T-helper 17 cell (primary cell): Measurements from ENCODE around the gene ZG16B. TPM values are rescaled to one million over a fixed set of nuclear protein-coding genes. Genes with fewer than 3 reads are reported as not detected.
A peak's percentile ranks its signal among the peaks of the same experiment; 100 is the strongest.

Source experiments
- ATAC-seq: fragments of 150-1000 bp; cut with Tn5 transposase; 2 replicates; pipeline ENCODE4 v1.10.0; 2021; ENCODE audit warnings: mild to moderate bottlenecking, moderate library complexity
- DNase-seq, 3 donors: peaks; one replicate each; pipeline versions ENCODE4 v3.0.0 to v3.0.0-alpha.2; 2020 to 2021
- H3K9me3 ChIP-seq: one replicate; pipeline ENCODE4 v1.7.0; 2013; ENCODE audit warnings: low read length, mild to moderate bottlenecking; ENCODE audit not compliant: control insufficient read depth, poor library complexity, severe bottlenecking
- H3K27ac Mint-ChIP-seq: one replicate; pipeline ENCODE4 v1.8.0; 2022; ENCODE audit warnings: mild to moderate bottlenecking, moderate library complexity, mixed read lengths
- H3K27me3 Mint-ChIP-seq: one replicate; pipeline ENCODE4 v1.8.0; 2022; ENCODE audit warnings: mixed read lengths
- H3K36me3 Mint-ChIP-seq: one replicate; pipeline ENCODE4 v1.8.0; 2022; ENCODE audit warnings: low read depth, mixed read lengths
- H3K4me1 Mint-ChIP-seq: one replicate; pipeline ENCODE4 v1.8.0; 2022; ENCODE audit warnings: mild to moderate bottlenecking, mixed read lengths
- H3K4me3 Mint-ChIP-seq: one replicate; pipeline ENCODE4 v1.8.0; 2022; ENCODE audit warnings: mild to moderate bottlenecking, moderate library complexity, mixed read lengths
- total RNA-seq, 4 donors: library from RNA in 2 of 4; stranded (reverse) in 2 of 4; gene quantifications; one replicate each; pipeline ENCODE4 v1.2.3 and lab custom pipeline; 2022 to 2026

The ZG16B gene
- total RNA-seq, 2 donors from 2014 or later = not detected

GRCh38 chr16:2852731-2853507 lies 22.8 kb downstream of the ZG16B start:
- Mint-ChIP-seq H3K36me3 (peaks cover 2% of the 10 kb centered on the region), H3K4me1 (peaks cover 10% of the 10 kb centered on the region), H3K4me3 (no peak overlapping the region), H3K27me3 (peaks cover 7% of the 10 kb centered on the region), H3K27ac (no peak overlapping the region)
- ATAC-seq (no peak), DNase-seq (no peak)
- H3K9me3 ChIP-seq = no peaks in the 10 kb centered on the region

- peaks cover 2% of the 10 kb centered on the region for H3K36me3 Mint-ChIP-seq
- no peak overlapping the region for H3K4me3 Mint-ChIP-seq
- no peak overlapping the region for H3K27ac Mint-ChIP-seq
- peaks cover 7% of the 10 kb centered on the region for H3K27me3 Mint-ChIP-seq
- H3K4me1 Mint-ChIP-seq = peaks cover 10% of the 10 kb centered on the region
- no peak for DNase-seq
- ATAC-seq = no peak
- no peaks in the 10 kb centered on the region for H3K9me3 ChIP-seq
Measured at GRCh38 chr16:2853531-2854073, 23.5 kb downstream of the ZG16B start.

- Mint-ChIP-seq H3K4me1 (peaks cover 8% of the 10 kb centered on the region), H3K36me3 (peaks cover 2% of the 10 kb centered on the region), H3K27me3 (no peaks in the 10 kb centered on the region), H3K4me3 (no peak overlapping the region), H3K27ac (no peak overlapping the region)
- ATAC-seq (no peak), DNase-seq (no peak)
- no peaks in the 10 kb centered on the region for H3K9me3 ChIP-seq
Measured at GRCh38 chr16:2854700-2855309, 24.7 kb downstream of the ZG16B start.

- H3K9me3 ChIP-seq = no peaks in the 10 kb centered on the region
- ATAC-seq (no peak), DNase-seq (no peak)
- Mint-ChIP-seq H3K36me3 (peaks cover 2% of the 10 kb centered on the region), H3K27me3 (peaks cover 6% of the 10 kb centered on the region), H3K27ac (no peak overlapping the region), H3K4me1 (peaks cover 4% of the 10 kb centered on the region), H3K4me3 (peak overlapping the region; percentile 28)
Measured at GRCh38 chr16:2855536-2855935, 25.4 kb downstream of the ZG16B start.

- DNase-seq (no peak), ATAC-seq (peak; percentile 50)
- H3K4me3 Mint-ChIP-seq = peak overlapping the region; percentile 28
- H3K36me3 Mint-ChIP-seq = peaks cover 2% of the 10 kb centered on the region
- peaks cover 4% of the 10 kb centered on the region for H3K4me1 Mint-ChIP-seq
- H3K27ac Mint-ChIP-seq = no peak overlapping the region
- H3K9me3 ChIP-seq = no peaks in the 10 kb centered on the region
- H3K27me3 Mint-ChIP-seq = peaks cover 8% of the 10 kb centered on the region
Measured at GRCh38 chr16:2856061-2856670, 26.1 kb downstream of the ZG16B start.

- Mint-ChIP-seq H3K4me3 (peak overlapping the region; percentile 31), H3K27me3 (peaks cover 10% of the 10 kb centered on the region), H3K36me3 (peaks cover 2% of the 10 kb centered on the region), H3K4me1 (peaks cover 4% of the 10 kb centered on the region), H3K27ac (peak overlapping the region; percentile 91)
- no peak for ATAC-seq
- DNase-seq = no peak
- H3K9me3 ChIP-seq = no peaks in the 10 kb centered on the region
Measured at GRCh38 chr16:2856686-2857450, 26.8 kb downstream of the ZG16B start.

GRCh38 chr16:2857451-2858244 lies 27.5 kb downstream of the ZG16B start, which contains the start of gene PRSS22:
Gene PRSS22 (minus strand): TSS chr16:2858170. CDS start chr16:2858104, 66 bp downstream.
- Mint-ChIP-seq H3K4me3 (peak within 1 kb of the TSS; percentile 95), H3K4me1 (peaks cover 4% of the 10 kb centered on the region), H3K36me3 (peaks cover 2% of the 10 kb centered on the region), H3K27ac (peak within 1 kb of the TSS; percentile 91), H3K27me3 (peaks cover 10% of the 10 kb centered on the region)
- ATAC-seq (peak; percentile 60), DNase-seq (no peak)
- no peaks in the 10 kb centered on the region for H3K9me3 ChIP-seq

- peak; percentile 24 for ATAC-seq
- Mint-ChIP-seq H3K4me1 (peaks cover 4% of the 10 kb centered on the region), H3K27me3 (peaks cover 10% of the 10 kb centered on the region), H3K36me3 (peaks cover 2% of the 10 kb centered on the region), H3K27ac (peak overlapping the region; percentile 91), H3K4me3 (peak overlapping the region; percentile 56)
- DNase-seq = no peak
- no peaks in the 10 kb centered on the region for H3K9me3 ChIP-seq
Measured at GRCh38 chr16:2858245-2859025, 28.3 kb downstream of the ZG16B start.

GRCh38 chr16:2859686-2860265 lies 29.7 kb downstream of the ZG16B start:
- no peak overlapping the region for H3K4me3 Mint-ChIP-seq

GRCh38 chr16:2860826-2861567 lies 30.9 kb downstream of the ZG16B start:
- H3K4me3 Mint-ChIP-seq = no peak overlapping the region
- DNase-seq = no peak
- H3K27ac Mint-ChIP-seq = no peak overlapping the region
- no peaks in the 10 kb centered on the region for H3K9me3 ChIP-seq
- H3K36me3 Mint-ChIP-seq = peaks cover 2% of the 10 kb centered on the region
- no peak for ATAC-seq
- peaks cover 8% of the 10 kb centered on the region for H3K4me1 Mint-ChIP-seq
- peaks cover 15% of the 10 kb centered on the region for H3K27me3 Mint-ChIP-seq

More at GRCh38 chr16:2859686-2860265, 29.7 kb downstream of the ZG16B start:
- peaks cover 15% of the 10 kb centered on the region for H3K27me3 Mint-ChIP-seq
- H3K36me3 Mint-ChIP-seq = peaks cover 2% of the 10 kb centered on the region
- no peak overlapping the region for H3K27ac Mint-ChIP-seq
- H3K4me1 Mint-ChIP-seq = peaks cover 4% of the 10 kb centered on the region
- ATAC-seq (no peak), DNase-seq (no peak)
- H3K9me3 ChIP-seq = no peaks in the 10 kb centered on the region

GRCh38 chr16:2865651-2866050 lies 35.5 kb downstream of the ZG16B start:
- H3K27me3 Mint-ChIP-seq = peaks cover 9% of the 10 kb centered on the region
- no peak for DNase-seq
- peak overlapping the region; percentile 79 for H3K27ac Mint-ChIP-seq
- H3K9me3 ChIP-seq = no peaks in the 10 kb centered on the region
- no peak for ATAC-seq
- H3K4me3 Mint-ChIP-seq = no peak overlapping the region
- peaks cover 18% of the 10 kb centered on the region for H3K4me1 Mint-ChIP-seq
- no peaks in the 10 kb centered on the region for H3K36me3 Mint-ChIP-seq
